DOHH2 (cell line): Measurements from ENCODE around the gene ONECUT3.

ENCODE experiments used
- H3F3A ChIP-seq: fragments of 200-600 bp; sonication (generic), shearing (Covaris generic); 2 replicates; pipeline ENCODE4 v1.6.0; 2016; ENCODE audit warnings: antibody characterized with exemption, mild to moderate bottlenecking; ENCODE audit not compliant: control insufficient read depth, insufficient read depth
- H3K27ac ChIP-seq: fragments of 200-600 bp; sonication (generic); 2 replicates; pipeline ENCODE4 v1.5.1; 2014; ENCODE audit warnings: low read depth, mild to moderate bottlenecking, low read length, moderate library complexity
- H3K27me3 ChIP-seq: fragments of 200-600 bp; sonication (generic); 2 replicates; pipeline ENCODE4 v1.6.1; 2014; ENCODE audit warnings: mild to moderate bottlenecking, low read length, mixed read lengths; ENCODE audit not compliant: control insufficient read depth
- H3K36me3 ChIP-seq: fragments of 200-600 bp; sonication (generic); 2 replicates; pipeline ENCODE4 v1.6.1; 2014; ENCODE audit warnings: mild to moderate bottlenecking, low read length, moderate library complexity, mixed read lengths; ENCODE audit not compliant: control insufficient read depth
- H3K4me1 ChIP-seq: fragments of 200-600 bp; sonication (generic); 2 replicates; pipeline ENCODE4 v1.6.1; 2014; ENCODE audit warnings: mild to moderate bottlenecking, low read length, mixed read lengths; ENCODE audit not compliant: control insufficient read depth
- H3K4me2 ChIP-seq: fragments of 200-600 bp; sonication (generic); 2 replicates; pipeline ENCODE4 v1.6.0; 2014; ENCODE audit warnings: mild to moderate bottlenecking, low read length, moderate library complexity
- H3K4me3 ChIP-seq: fragments of 200-600 bp; sonication (generic); 2 replicates; pipeline ENCODE4 v1.5.1; 2014; ENCODE audit warnings: mild to moderate bottlenecking, low read length, mixed read lengths
- H3K79me2 ChIP-seq: fragments of 200-600 bp; sonication (generic); 2 replicates; pipeline ENCODE4 v1.6.1; 2014; ENCODE audit warnings: mild to moderate bottlenecking, low read length, mixed read lengths; ENCODE audit not compliant: control insufficient read depth
- H3K9me2 ChIP-seq: fragments of 200-600 bp; sonication (generic); replicated peaks from 2 replicates; pipeline ENCODE4 v1.6.1; 2014; ENCODE audit warnings: mild to moderate bottlenecking, low read length, mixed read lengths; ENCODE audit not compliant: control insufficient read depth
- H3K9me3 ChIP-seq: fragments of 200-600 bp; sonication (generic); 2 replicates; pipeline ENCODE4 v1.6.1; 2014; ENCODE audit warnings: antibody characterized with exemption, low read length, mixed read lengths; ENCODE audit not compliant: control insufficient read depth, insufficient read depth
- H4K20me1 ChIP-seq: fragments of 200-600 bp; sonication (generic); 2 replicates; pipeline ENCODE4 v1.6.0; 2014; ENCODE audit warnings: low read depth, mild to moderate bottlenecking, antibody characterized with exemption, low read length, moderate library complexity; ENCODE audit not compliant: control insufficient read depth, insufficient read depth
- EZH2phosphoT487 ChIP-seq: fragments of 200-600 bp; sonication (generic); IDR thresholded peaks from 2 replicates; pipeline ENCODE4 v1.6.1; 2017; ENCODE audit warnings: borderline replicate concordance, mild to moderate bottlenecking, antibody characterized with exemption, low read length, moderate library complexity, mixed read lengths
- TF ChIP-seq, protein P1 (sequence below): fragments of 200-600 bp; sonication (generic); IDR thresholded peaks from one replicate; pipeline ENCODE4 v1.5.1; 2014; ENCODE audit warnings: antibody characterized with exemption, mild to moderate bottlenecking, low read depth, low read length; ENCODE audit not compliant: poor library complexity, severe bottlenecking

ONECUT3 gene

GRCh38 chr19:1805401-1806183 lies 52.3 kb downstream of the ONECUT3 start:
- no peaks in the 10 kb centered on the region for H3K27me3 ChIP-seq
- H3K9me3 ChIP-seq = no peaks in the 10 kb centered on the region
- TF ChIP-seq EZH2phosphoT487 = no peak
- TF ChIP-seq, protein P1, sequence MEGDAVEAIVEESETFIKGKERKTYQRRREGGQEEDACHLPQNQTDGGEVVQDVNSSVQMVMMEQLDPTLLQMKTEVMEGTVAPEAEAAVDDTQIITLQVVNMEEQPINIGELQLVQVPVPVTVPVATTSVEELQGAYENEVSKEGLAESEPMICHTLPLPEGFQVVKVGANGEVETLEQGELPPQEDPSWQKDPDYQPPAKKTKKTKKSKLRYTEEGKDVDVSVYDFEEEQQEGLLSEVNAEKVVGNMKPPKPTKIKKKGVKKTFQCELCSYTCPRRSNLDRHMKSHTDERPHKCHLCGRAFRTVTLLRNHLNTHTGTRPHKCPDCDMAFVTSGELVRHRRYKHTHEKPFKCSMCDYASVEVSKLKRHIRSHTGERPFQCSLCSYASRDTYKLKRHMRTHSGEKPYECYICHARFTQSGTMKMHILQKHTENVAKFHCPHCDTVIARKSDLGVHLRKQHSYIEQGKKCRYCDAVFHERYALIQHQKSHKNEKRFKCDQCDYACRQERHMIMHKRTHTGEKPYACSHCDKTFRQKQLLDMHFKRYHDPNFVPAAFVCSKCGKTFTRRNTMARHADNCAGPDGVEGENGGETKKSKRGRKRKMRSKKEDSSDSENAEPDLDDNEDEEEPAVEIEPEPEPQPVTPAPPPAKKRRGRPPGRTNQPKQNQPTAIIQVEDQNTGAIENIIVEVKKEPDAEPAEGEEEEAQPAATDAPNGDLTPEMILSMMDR = no peak
- H3K27ac ChIP-seq = no peak overlapping the region
- H3K79me2 ChIP-seq = no peaks in the 10 kb centered on the region
- H3K4me1 ChIP-seq = no peaks in the 10 kb centered on the region
- H3K4me2 ChIP-seq = no peak overlapping the region
- no peaks in the 10 kb centered on the region for H4K20me1 ChIP-seq
- 0 out of 2 replicates have a peak, but pooled peaks cover 5% of the 10 kb centered on the region for H3F3A ChIP-seq
- no peaks in the 10 kb centered on the region for H3K36me3 ChIP-seq
- H3K4me3 ChIP-seq = no peak overlapping the region
- no peaks in the 10 kb centered on the region for H3K9me2 ChIP-seq

GRCh38 chr19:1806184-1807029 lies 53.1 kb downstream of the ONECUT3 start:
- Histone ChIP-seq H3K4me1 (peaks cover under 1% of the 10 kb centered on the region), H3K27me3 (no peaks in the 10 kb centered on the region), H3F3A (0 out of 2 replicates have a peak, but pooled peaks cover 5% of the 10 kb centered on the region), H3K9me2 (no peaks in the 10 kb centered on the region), H4K20me1 (no peaks in the 10 kb centered on the region), H3K27ac (no peak overlapping the region), H3K4me3 (no peak overlapping the region), H3K4me2 (no peak overlapping the region), H3K79me2 (no peaks in the 10 kb centered on the region), H3K36me3 (no peaks in the 10 kb centered on the region), H3K9me3 (no peaks in the 10 kb centered on the region)
- TF ChIP-seq, protein P1 = no peak
- TF ChIP-seq EZH2phosphoT487 = no peak

- no peak overlapping the region for H3K27ac ChIP-seq
- TF ChIP-seq, protein P1 = no peak
- no peak for TF ChIP-seq EZH2phosphoT487
- no peaks in the 10 kb centered on the region for H3K9me3 ChIP-seq
- no peak overlapping the region for H3K4me3 ChIP-seq
- H3K27me3 ChIP-seq = no peaks in the 10 kb centered on the region
- no peaks in the 10 kb centered on the region for H4K20me1 ChIP-seq
- H3K4me2 ChIP-seq = no peak overlapping the region
- 0 out of 2 replicates have a peak, but pooled peaks cover 5% of the 10 kb centered on the region for H3F3A ChIP-seq
- no peaks in the 10 kb centered on the region for H3K9me2 ChIP-seq
- no peaks in the 10 kb centered on the region for H3K36me3 ChIP-seq
- H3K4me1 ChIP-seq = peaks cover 7% of the 10 kb centered on the region
- no peaks in the 10 kb centered on the region for H3K79me2 ChIP-seq
These were observed 53.9 kb downstream of the ONECUT3 start for GRCh38 chr19:1807030-1807694.
